Mesenchymal stem cell (in vitro differentiated cells and primary cell): ENCODE data around the gene VDAC2.

Experiments
- DNase-seq: peaks from one replicate; pipeline ENCODE4 v3.0.0-alpha.2; 2013
- H2AFZ ChIP-seq: one replicate; pipeline ENCODE4 v1.6.1; 2013; ENCODE audit warnings: low read depth, mild to moderate bottlenecking, control low read depth, inconsistent platforms, low read length, moderate library complexity
- H2AK5ac ChIP-seq: 2 replicates; pipeline ENCODE4 v1.6.1; 2013; ENCODE audit warnings: low read length, moderate library complexity, mild to moderate bottlenecking, inconsistent platforms; ENCODE audit not compliant: severe bottlenecking
- H2BK120ac ChIP-seq: one replicate; pipeline ENCODE4 v1.6.1; 2013; ENCODE audit warnings: low read depth, mild to moderate bottlenecking, inconsistent platforms, low read length, moderate library complexity
- H2BK12ac ChIP-seq, 2 experiments: one replicate each; pipeline ENCODE4 v1.6.1; 2013; ENCODE audit warnings: inconsistent platforms in 2 of 2, low read length in 2 of 2, mild to moderate bottlenecking in 2 of 2, moderate library complexity in 2 of 2, control low read depth in 1 of 2
- H2BK15ac ChIP-seq: one replicate; pipeline ENCODE4 v1.6.1; 2013; ENCODE audit warnings: mild to moderate bottlenecking, low read depth, inconsistent platforms; ENCODE audit not compliant: poor library complexity, severe bottlenecking
- H2BK5ac ChIP-seq: 2 replicates; pipeline ENCODE4 v1.6.1; 2013; ENCODE audit warnings: low read depth, mild to moderate bottlenecking, low read length, control low read depth, inconsistent platforms; ENCODE audit not compliant: poor library complexity, severe bottlenecking
- H3K14ac ChIP-seq, 2 experiments: one replicate each; pipeline ENCODE4 v1.6.1; 2013; ENCODE audit warnings: inconsistent platforms in 2 of 2, low read length in 2 of 2, control low read depth in 1 of 2, mild to moderate bottlenecking in 1 of 2, moderate library complexity in 1 of 2
- H3K18ac ChIP-seq, 2 experiments: one replicate each; pipeline ENCODE4 v1.6.1; 2013; ENCODE audit warnings: inconsistent platforms in 2 of 2, low read length in 2 of 2, control low read depth in 1 of 2, low read depth in 1 of 2, mild to moderate bottlenecking in 1 of 2
- H3K23ac ChIP-seq, 2 experiments: one replicate each; pipeline ENCODE4 v1.6.1; 2013; ENCODE audit warnings: inconsistent platforms in 2 of 2, low read length in 2 of 2, mild to moderate bottlenecking in 2 of 2, moderate library complexity in 2 of 2, control low read depth in 1 of 2
- H3K27ac ChIP-seq: 2 replicates; pipeline ENCODE4 v1.5.1; 2013; ENCODE audit warnings: mild to moderate bottlenecking, moderate library complexity, low read length, control low read depth, inconsistent platforms; ENCODE audit not compliant: poor library complexity, severe bottlenecking
- H3K27me3 ChIP-seq, 2 experiments: 2 replicates each; pipeline versions ENCODE4 v1.6.1 to v1.7.0; 2013; ENCODE audit warnings: low read length in 2 of 2, mild to moderate bottlenecking in 2 of 2, moderate library complexity in 2 of 2, control low read depth in 1 of 2, inconsistent platforms in 1 of 2; ENCODE audit not compliant: control insufficient read depth in 1 of 2, insufficient read depth in 1 of 2
- H3K36me3 ChIP-seq, 2 experiments: 2 replicates each; pipeline versions ENCODE4 v1.6.1 to v1.7.0; 2013; ENCODE audit warnings: low read length in 2 of 2, control low read depth in 1 of 2, inconsistent platforms in 1 of 2, low read depth in 1 of 2, mild to moderate bottlenecking in 1 of 2; ENCODE audit not compliant: insufficient read depth in 2 of 2, control insufficient read depth in 1 of 2
- H3K4ac ChIP-seq, 2 experiments: one replicate each; pipeline ENCODE4 v1.6.1; 2013; ENCODE audit warnings: inconsistent platforms in 2 of 2, low read length in 2 of 2, mild to moderate bottlenecking in 2 of 2, moderate library complexity in 2 of 2, control low read depth in 1 of 2, low read depth in 1 of 2
- H3K4me1 ChIP-seq: 2 replicates; pipeline ENCODE4 v1.6.1; 2013; ENCODE audit warnings: low read depth, low read length, control low read depth; ENCODE audit not compliant: control insufficient read depth, insufficient read depth
- H3K4me2 ChIP-seq: 2 replicates; pipeline ENCODE4 v1.6.1; 2013; ENCODE audit warnings: low read length, mild to moderate bottlenecking, inconsistent platforms; ENCODE audit not compliant: poor library complexity, severe bottlenecking
- H3K4me3 ChIP-seq, 2 experiments: 2 replicates each; pipeline versions ENCODE4 v1.5.1 to v1.7.0; 2013; ENCODE audit warnings: low read length in 2 of 2, mild to moderate bottlenecking in 2 of 2, control low read depth in 1 of 2, low read depth in 1 of 2; ENCODE audit not compliant: insufficient read depth in 1 of 2
- H3K79me1 ChIP-seq: replicated peaks from 2 replicates; pipeline ENCODE4 v1.6.1; 2013; ENCODE audit warnings: mild to moderate bottlenecking, control low read depth, low read length, inconsistent platforms; ENCODE audit not compliant: poor library complexity, severe bottlenecking
- H3K9ac ChIP-seq: 2 replicates; pipeline ENCODE4 v1.7.0; 2013; ENCODE audit warnings: mild to moderate bottlenecking, low read length, moderate library complexity
- H3K9me3 ChIP-seq: 2 replicates; pipeline ENCODE4 v1.7.0; 2013; ENCODE audit warnings: mild to moderate bottlenecking, low read length; ENCODE audit not compliant: control insufficient read depth
- H4K8ac ChIP-seq: one replicate; pipeline ENCODE4 v1.6.1; 2013; ENCODE audit warnings: inconsistent platforms, mild to moderate bottlenecking, low read length, moderate library complexity
- H4K91ac ChIP-seq: one replicate; pipeline ENCODE4 v1.6.1; 2013; ENCODE audit warnings: mild to moderate bottlenecking, low read length, inconsistent platforms
- whole genome bisulfite sequencing: methylation state at CpG from one replicate; pipeline ENCODE4 v1.1.7; 2013; ENCODE audit warnings: mixed read lengths; 5-methylcytosine and 5-hydroxymethylcytosine counted together

VDAC2 gene

GRCh38 chr10:75170215-75170614 lies 40.4 kb upstream of the VDAC2 start:
- H3K79me1 ChIP-seq, result peaks cover 20% of the 10 kb centered on the region
- H3K4me3 ChIP-seq, result no peak overlapping the region
- H3K18ac ChIP-seq, result no peak overlapping the region
- no peak overlapping the region for H3K23ac ChIP-seq
- H3K9me3 ChIP-seq, result no peaks in the 10 kb centered on the region
- H2BK120ac ChIP-seq, result no peak overlapping the region
- no peak overlapping the region for H4K91ac ChIP-seq
- no peak overlapping the region for H3K27ac ChIP-seq
- no CpG with 5 or more reads among the region's 1 CpG for WGBS
- H3K14ac ChIP-seq, result no peak overlapping the region
- no peak overlapping the region for H2BK5ac ChIP-seq
- no peak overlapping the region for H3K4me2 ChIP-seq
- no peak overlapping the region for H4K8ac ChIP-seq
- H2AK5ac ChIP-seq, result no peak overlapping the region
- H2BK15ac ChIP-seq, result no peak overlapping the region
- H2AFZ ChIP-seq, result no peak overlapping the region
- H2BK12ac ChIP-seq, result no peak overlapping the region
- no peak for DNase-seq
- peaks cover 7 to 54% of the 10 kb centered on the region in 2 experiments for H3K36me3 ChIP-seq
- H3K4ac ChIP-seq, result no peak overlapping the region
- H3K4me1 ChIP-seq, result peaks cover 3% of the 10 kb centered on the region
- H3K9ac ChIP-seq, result no peak overlapping the region
- no peaks in the 10 kb centered on the region for H3K27me3 ChIP-seq

DNA sequence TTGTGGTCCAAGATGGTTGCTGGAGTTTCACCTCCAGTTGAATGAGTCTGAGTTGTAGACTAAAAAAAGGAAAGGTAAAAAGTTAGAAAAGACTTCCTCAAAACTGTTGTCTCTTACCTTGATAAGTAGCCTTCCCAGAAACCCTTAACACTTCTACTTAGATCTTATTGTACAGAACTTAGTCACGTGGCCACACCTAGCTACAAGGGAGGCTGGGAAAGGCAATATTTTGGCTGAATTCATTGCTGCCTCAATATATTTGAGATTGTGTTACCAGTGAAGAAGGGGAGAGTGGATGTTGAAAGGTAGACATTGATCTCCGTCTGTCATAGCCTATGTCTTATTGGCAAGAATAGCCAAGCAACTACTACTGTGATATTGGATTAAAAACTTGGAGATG lies 35.5 kb upstream of the VDAC2 start:
- Histone ChIP-seq H4K8ac (no peak overlapping the region), H3K4ac (no peak overlapping the region), H3K14ac (no peak overlapping the region), H3K9ac (no peak overlapping the region), H3K23ac (no peak overlapping the region), H2AK5ac (no peak overlapping the region), H2BK5ac (no peak overlapping the region), H2BK15ac (no peak overlapping the region), H3K4me3 (no peak overlapping the region), H3K4me2 (no peak overlapping the region), H2BK12ac (no peak overlapping the region), H3K4me1 (peaks cover 3% of the 10 kb centered on the region), H3K79me1 (peaks cover 16% of the 10 kb centered on the region), H3K18ac (no peak overlapping the region), H3K36me3 (peaks cover 12 to 55% of the 10 kb centered on the region in 2 experiments), H2AFZ (no peak overlapping the region), H3K9me3 (no peaks in the 10 kb centered on the region), H3K27me3 (no peaks in the 10 kb centered on the region), H3K27ac (no peak overlapping the region), H2BK120ac (no peak overlapping the region), H4K91ac (no peak overlapping the region)
- no peak for DNase-seq
- WGBS, result 94% methylated on average over 1 of the region's 2 CpGs

- H4K91ac ChIP-seq, result no peak overlapping the region
- H3K14ac ChIP-seq, result no peak overlapping the region
- H2AFZ ChIP-seq, result no peak overlapping the region
- no peak overlapping the region for H3K4me2 ChIP-seq
- H3K9me3 ChIP-seq, result no peaks in the 10 kb centered on the region
- H3K4me1 ChIP-seq, result peaks cover 3% of the 10 kb centered on the region
- H2BK15ac ChIP-seq, result no peak overlapping the region
- peaks cover 16% of the 10 kb centered on the region for H3K79me1 ChIP-seq
- H4K8ac ChIP-seq, result no peak overlapping the region
- H2BK12ac ChIP-seq, result no peak overlapping the region
- H3K27ac ChIP-seq, result no peak overlapping the region
- H2AK5ac ChIP-seq, result no peak overlapping the region
- no peaks in the 10 kb centered on the region for H3K27me3 ChIP-seq
- WGBS, result 95% methylated on average over 6 of the region's 6 CpGs
- DNase-seq, result no peak
- no peak overlapping the region for H3K23ac ChIP-seq
- no peak overlapping the region for H2BK120ac ChIP-seq
- no peak overlapping the region for H3K18ac ChIP-seq
- H2BK5ac ChIP-seq, result no peak overlapping the region
- H3K9ac ChIP-seq, result no peak overlapping the region
- no peak overlapping the region for H3K4me3 ChIP-seq
- H3K36me3 ChIP-seq, result peaks cover 12 to 52% of the 10 kb centered on the region in 2 experiments
- no peak overlapping the region for H3K4ac ChIP-seq
Observed at GRCh38 chr10:75176046-75176445, 34.5 kb upstream of the VDAC2 start.

DNA sequence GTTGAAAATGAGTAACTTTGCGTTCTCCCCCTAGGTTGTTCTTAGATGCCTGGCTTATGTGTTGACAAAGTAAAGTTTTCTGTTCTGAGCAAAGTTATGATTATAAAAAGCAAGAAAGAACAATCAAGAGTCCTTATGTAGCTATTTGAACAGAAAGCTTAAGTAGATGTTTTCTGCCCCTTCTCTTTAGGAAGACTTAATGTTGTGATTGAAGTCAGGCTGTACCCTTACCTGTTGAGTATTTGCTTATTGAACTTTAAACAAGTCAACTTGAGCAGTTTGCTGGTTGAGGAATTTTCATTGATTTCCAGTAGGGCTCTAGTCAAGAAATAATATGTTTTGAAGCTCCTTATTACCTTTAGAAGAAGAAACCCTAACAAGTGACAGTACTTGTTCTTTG lies 33.9 kb upstream of the VDAC2 start:
- Histone ChIP-seq H2BK120ac (no peak overlapping the region), H3K36me3 (peaks cover 12 to 52% of the 10 kb centered on the region in 2 experiments), H3K79me1 (peaks cover 16% of the 10 kb centered on the region), H3K27me3 (no peaks in the 10 kb centered on the region), H3K4me2 (no peak overlapping the region), H3K27ac (no peak overlapping the region), H3K4me1 (peaks cover 3% of the 10 kb centered on the region), H3K4me3 (no peak overlapping the region), H2BK5ac (no peak overlapping the region), H3K9ac (no peak overlapping the region), H2BK12ac (no peak overlapping the region), H2AFZ (no peak overlapping the region), H2BK15ac (no peak overlapping the region), H4K91ac (no peak overlapping the region), H3K18ac (no peak overlapping the region), H2AK5ac (no peak overlapping the region), H3K4ac (no peak overlapping the region), H4K8ac (no peak overlapping the region), H3K9me3 (no peaks in the 10 kb centered on the region), H3K23ac (no peak overlapping the region), H3K14ac (no peak overlapping the region)
- WGBS, result 96% methylated on average over 1 of the region's 1 CpG
- DNase-seq, result no peak
